Hematopoietic multipotent progenitor cell treated with erythropoietin and hydrocortisone succinate and interleukin-3 and kit ligand, for 6 days (in vitro differentiated cells): ENCODE results near the gene C4BPA.
A peak's percentile ranks its signal among the peaks of the same experiment; 100 is the strongest.

Source experiments
- DNase-seq: peaks from one replicate; pipeline ENCODE4 v3.0.0-alpha.2; 2015

The C4BPA gene

GRCh38 chr1:207077470-207078377 lies 26.3 kb upstream of the C4BPA start:
- DNase-seq: peak; percentile 91

GRCh38 chr1:207078578-207079132 lies 25.4 kb upstream of the C4BPA start:
- no peak for DNase-seq

GRCh38 chr1:207079706-207080241 lies 24.3 kb upstream of the C4BPA start:
- no peak for DNase-seq

- no peak for DNase-seq
These were observed 22.9 kb upstream of the C4BPA start for GRCh38 chr1:207081088-207081487.

- no peak for DNase-seq
These were observed 22.2 kb upstream of the C4BPA start for GRCh38 chr1:207081806-207082205.

GRCh38 chr1:207084232-207084631 lies 19.8 kb upstream of the C4BPA start:
- no peak for DNase-seq

GRCh38 chr1:207084701-207085180 lies 19.3 kb upstream of the C4BPA start:
- DNase-seq: peak; percentile 92

- no peak for DNase-seq
These were observed 18.1 kb upstream of the C4BPA start for GRCh38 chr1:207085887-207086286.

GRCh38 chr1:207088161-207088560 lies 15.9 kb upstream of the C4BPA start:
- DNase-seq: no peak

GRCh38 chr1:207088701-207089626 lies 15.1 kb upstream of the C4BPA start, which contains the start of gene C4BPB:
Gene C4BPB, plus strand, starts transcription at chr1:207088860. Its CDS starts 672 bp downstream, at chr1:207089532.
- DNase-seq: no peak

GRCh38 chr1:207089627-207090355 lies 14.2 kb upstream of the C4BPA start:
- DNase-seq: no peak

GRCh38 chr1:207091200-207091908 lies 12.7 kb upstream of the C4BPA start:
- no peak for DNase-seq

- no peak for DNase-seq
These were observed 10.1 kb upstream of the C4BPA start for GRCh38 chr1:207093944-207094343.

GRCh38 chr1:207097871-207098324 lies 6.1 kb upstream of the C4BPA start:
- DNase-seq: no peak

GRCh38 chr1:207101720-207102119 lies 2.3 kb upstream of the C4BPA start:
- DNase-seq: no peak

- DNase-seq: no peak
These were observed 1.9 kb upstream of the C4BPA start for GRCh38 chr1:207102146-207102545.

GRCh38 chr1:207102659-207103058 lies 1.4 kb upstream of the C4BPA start:
- DNase-seq: no peak

- no peak for DNase-seq
These were observed 5.0 kb downstream of the C4BPA start for GRCh38 chr1:207109004-207109403.

- DNase-seq: no peak
These were observed 8.7 kb downstream of the C4BPA start for GRCh38 chr1:207112616-207113296.

- DNase-seq: peak; percentile 24
These were observed 11.2 kb downstream of the C4BPA start for GRCh38 chr1:207115269-207115668.

GRCh38 chr1:207124389-207124788 lies 20.4 kb downstream of the C4BPA start:
- DNase-seq: no peak
